ENCODE results near the gene SLC31A1. TPM values are rescaled to one million over a fixed set of nuclear protein-coding genes. Genes with fewer than 3 reads are reported as not detected.

SLC31A1 gene
- total and polyA plus RNA-seq, 2 of the 8 experiments (the other 6 are each of a cell fraction or from before 2014, with no cell fraction given), result 23.9 to 40.8 TPM

GRCh38 chr9:113275157-113276131 lies 54.1 kb downstream of the SLC31A1 start, which contains the start of the genes CDC26 and PRPF4 (continued):
- TF ChIP-seq CHD7 (IDR thresholded peaks at IDR 0.05; ENCODE audit: insufficient replicate concordance, low read length) (no peak), RBBP5 (IDR thresholded peaks at IDR 0.05; ENCODE audit: borderline replicate concordance, low read depth, low read length) (peak; percentile 88), MAFK (IDR thresholded peaks at IDR 0.05; ENCODE audit: low read depth, low read length) (no peak), CTBP2 (IDR thresholded peaks at IDR 0.05; ENCODE audit: borderline replicate concordance, insufficient read depth, insufficient read length, low read length) (no peak), POLR2AphosphoS5 (IDR thresholded peaks at IDR 0.05; ENCODE audit: low read depth, low read length) (peak; percentile 97), JUN (IDR thresholded peaks at IDR 0.05; ENCODE audit: low read depth, low read length) (no peak), SP4 (IDR thresholded peaks at IDR 0.05; ENCODE audit: low read length) (no peak), EP300 (IDR thresholded peaks at IDR 0.05; ENCODE audit: borderline replicate concordance in 1 of 2, low read depth in 2 of 2, low read length in 2 of 2) (no peak), ASH2L (IDR thresholded peaks at IDR 0.05; ENCODE audit: low read length) (peak; percentile 93)
